Activated CD8-positive, alpha-beta memory T cell treated with anti-CD3 and anti-CD28 coated beads, Interleukin-2, amount 10 ng/mL, durations not matched to agents 7 days and 5 days (primary cell): Measurements from ENCODE around the gene DHRS1. TPM values are rescaled to one million over a fixed set of nuclear protein-coding genes. Genes with fewer than 3 reads are reported as not detected.
"Not testable (repeated sequence)": the region's sequence is repeated elsewhere in the genome, so short reads cannot be mapped to it uniquely, and the experiment has no call there.

Experiments
- ATAC-seq: fragments of 150-1000 bp; cut with Tn5 transposase; one replicate; pipeline ENCODE4 v1.10.0; 2021; ENCODE audit warnings: moderate library complexity
- CTCF ChIA-PET: fragments of 350-600 bp; sonication (Branson Sonifier 250); formaldehyde crosslinking; loops from one replicate; lab custom pipeline; 2021; ENCODE audit warnings: antibody characterized with exemption; lab: Charles Lee
- DNase-seq: peaks from one replicate; pipeline ENCODE4 v3.0.0-alpha.2; 2020
- H3K27ac Mint-ChIP-seq: one replicate; pipeline ENCODE4 v1.8.0; 2021; ENCODE audit warnings: mild to moderate bottlenecking, mixed read lengths
- H3K27me3 Mint-ChIP-seq: one replicate; pipeline ENCODE4 v1.8.0; 2021; ENCODE audit warnings: mixed read lengths
- H3K36me3 Mint-ChIP-seq: one replicate; pipeline ENCODE4 v1.8.0; 2021; ENCODE audit warnings: mild to moderate bottlenecking, mixed read lengths
- H3K4me1 Mint-ChIP-seq: one replicate; pipeline ENCODE4 v1.8.0; 2021; ENCODE audit warnings: mixed read lengths
- H3K4me3 Mint-ChIP-seq: one replicate; pipeline ENCODE4 v1.8.0; 2021; ENCODE audit warnings: mild to moderate bottlenecking, moderate library complexity, mixed read lengths
- H3K9me3 Mint-ChIP-seq: one replicate; pipeline ENCODE4 v1.8.0; 2022; ENCODE audit warnings: low read depth, mixed read lengths
- total RNA-seq, 2 experiments: library from RNA; stranded (reverse); gene quantifications; one replicate each; pipeline ENCODE4 v1.2.3, GENCODE V29; 2021

DHRS1 gene
- total RNA-seq, 2 experiments from 2014 or later = 14.2 to 26.5 TPM

- CTCF ChIA-PET = interaction anchor here (1.6 to 25.2 kb wide), 3 partner anchors 24 to 94 kb away, joined by 5 to 854 read pairs (median 19); partner anchors contain the start of genes CBLN3, KHNYN, LTB4R and LTB4R2
- H3K36me3 Mint-ChIP-seq = peaks cover 21% of the 10 kb centered on the region
- H3K27ac Mint-ChIP-seq = no peak overlapping the region
- peaks cover 58% of the 10 kb centered on the region for H3K4me1 Mint-ChIP-seq
- H3K4me3 Mint-ChIP-seq = no peak overlapping the region
- no peaks in the 10 kb centered on the region for H3K9me3 Mint-ChIP-seq
- DNase-seq (no peak), ATAC-seq (no peak)
- peaks cover 34% of the 10 kb centered on the region for H3K27me3 Mint-ChIP-seq
Measured at GRCh38 chr14:24335461-24336171, 36.0 kb upstream of the DHRS1 start.

DNA sequence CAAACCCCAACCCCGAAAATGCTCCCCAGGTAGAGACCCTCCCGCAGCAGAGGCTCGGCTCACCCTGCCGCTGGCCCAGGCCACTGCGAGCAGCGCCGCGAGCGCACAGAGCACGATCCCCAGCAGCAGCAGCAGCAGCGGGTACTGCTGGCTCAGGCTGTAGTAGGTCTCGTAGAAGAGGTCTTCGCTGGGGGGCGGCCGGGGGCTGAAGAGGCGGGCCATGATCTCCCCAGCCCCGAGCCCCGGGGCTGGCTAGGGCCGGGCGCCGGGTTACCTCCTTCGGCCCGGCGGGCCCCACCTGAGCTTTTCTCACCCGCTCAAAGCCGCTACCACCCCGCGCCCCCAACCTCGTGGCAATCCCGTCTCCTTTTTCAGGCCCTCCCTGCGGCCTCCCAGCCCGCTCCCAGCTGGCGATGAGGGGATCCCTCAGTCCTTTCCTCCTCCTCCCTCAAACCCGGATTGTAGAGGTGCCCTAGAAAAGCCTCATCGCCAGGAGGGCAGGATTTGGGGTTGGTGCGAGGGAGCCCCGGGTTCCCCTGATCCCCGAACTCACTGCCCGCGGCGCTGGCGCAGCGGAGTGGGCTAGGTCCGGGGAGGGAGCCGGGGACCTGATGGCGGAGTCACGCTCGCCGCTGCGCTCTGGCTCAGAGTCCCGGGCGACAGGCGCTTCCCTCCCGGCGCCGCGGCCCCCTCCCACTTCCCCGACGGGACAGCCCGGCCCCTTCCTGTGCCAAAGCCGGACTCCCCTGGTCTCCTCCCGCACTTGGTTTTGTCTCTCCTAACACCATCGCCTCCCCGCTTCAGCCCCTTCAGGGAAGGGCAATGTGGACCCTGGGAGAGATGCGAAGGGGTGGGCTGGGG, 35.1 kb upstream of the DHRS1 start, which contains the start of gene ADCY4:
TSS of gene ADCY4 (minus strand) at position 641 of the 861 bp plus-strand sequence. CDS start at position 222, 419 bp downstream.
- CTCF ChIA-PET = interaction anchor here (1.0 to 25.2 kb wide), 11 partner anchors 15 to 107 kb away, joined by 3 to 854 read pairs (median 17); partner anchors contain the start of genes CBLN3, CIDEB, KHNYN and LTB4R

GRCh38 chr14:24332268-24332993, 32.9 kb upstream of the DHRS1 start:
- Mint-ChIP-seq H3K36me3 (peaks cover 12% of the 10 kb centered on the region), H3K27me3 (peaks cover 38% of the 10 kb centered on the region), H3K9me3 (no peaks in the 10 kb centered on the region), H3K27ac (peak overlapping the region; percentile 82), H3K4me1 (peaks cover 65% of the 10 kb centered on the region), H3K4me3 (peak overlapping the region; percentile 73)
- DNase-seq (peak; percentile 92), ATAC-seq (peak; percentile 66)
- CTCF ChIA-PET = interaction anchor here (0.8 to 25.2 kb wide), 31 partner anchors 8 to 360 kb away, joined by 3 to 854 read pairs (median 8); partner anchors contain the start of genes CBLN3, CHMP4A, CIDEB and DHRS1

More for the DNA sequence above, 35.1 kb upstream of the DHRS1 start, which contains the start of gene ADCY4:
- Mint-ChIP-seq H3K4me3 (peak within 1 kb of the TSS; percentile 45), H3K27ac (no peak within 1 kb of the TSS), H3K4me1 (peaks cover 62% of the 10 kb centered on the region), H3K27me3 (peaks cover 38% of the 10 kb centered on the region), H3K36me3 (peaks cover 21% of the 10 kb centered on the region), H3K9me3 (no peaks in the 10 kb centered on the region)
- no peak for ATAC-seq
- no peak for DNase-seq

DNA sequence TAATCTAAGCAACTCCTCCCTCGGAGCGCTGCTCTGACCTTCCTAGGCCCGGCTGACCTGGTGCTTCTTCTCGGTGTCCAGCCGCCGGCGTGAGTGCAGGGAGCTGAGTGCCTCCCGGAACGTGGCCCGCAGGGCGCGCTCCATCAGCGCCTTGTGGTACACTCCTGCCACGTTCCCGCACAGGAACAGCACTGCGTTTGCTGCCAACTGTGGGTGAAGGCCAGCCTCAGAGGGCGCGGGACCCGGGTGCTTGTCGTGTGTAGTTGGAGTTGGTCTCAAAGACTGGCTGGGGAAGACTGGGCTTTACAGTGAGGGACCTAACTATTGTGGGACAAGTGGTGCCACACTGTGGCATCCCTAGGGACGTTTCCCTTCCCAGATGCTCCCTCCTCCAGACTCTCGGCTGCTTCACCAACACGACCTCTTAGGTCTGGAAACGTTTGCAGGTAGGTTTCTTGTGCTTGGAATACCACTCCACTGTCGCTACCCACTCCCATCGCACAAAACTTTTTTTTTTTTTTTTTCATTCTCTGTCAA, 32.2 kb upstream of the DHRS1 start:
- CTCF ChIA-PET = interaction anchor here (0.8 to 25.2 kb wide), 18 partner anchors 9 to 110 kb away, joined by 3 to 854 read pairs (median 10); partner anchors contain the start of genes CBLN3, CIDEB, DHRS1 and KHNYN
- DNase-seq (no peak), ATAC-seq (no peak)
- Mint-ChIP-seq H3K4me1 (peaks cover 72% of the 10 kb centered on the region), H3K36me3 (peaks cover 9% of the 10 kb centered on the region), H3K9me3 (no peaks in the 10 kb centered on the region), H3K4me3 (peak overlapping the region; percentile 73), H3K27me3 (peaks cover 38% of the 10 kb centered on the region), H3K27ac (peak overlapping the region; percentile 82)

DNA sequence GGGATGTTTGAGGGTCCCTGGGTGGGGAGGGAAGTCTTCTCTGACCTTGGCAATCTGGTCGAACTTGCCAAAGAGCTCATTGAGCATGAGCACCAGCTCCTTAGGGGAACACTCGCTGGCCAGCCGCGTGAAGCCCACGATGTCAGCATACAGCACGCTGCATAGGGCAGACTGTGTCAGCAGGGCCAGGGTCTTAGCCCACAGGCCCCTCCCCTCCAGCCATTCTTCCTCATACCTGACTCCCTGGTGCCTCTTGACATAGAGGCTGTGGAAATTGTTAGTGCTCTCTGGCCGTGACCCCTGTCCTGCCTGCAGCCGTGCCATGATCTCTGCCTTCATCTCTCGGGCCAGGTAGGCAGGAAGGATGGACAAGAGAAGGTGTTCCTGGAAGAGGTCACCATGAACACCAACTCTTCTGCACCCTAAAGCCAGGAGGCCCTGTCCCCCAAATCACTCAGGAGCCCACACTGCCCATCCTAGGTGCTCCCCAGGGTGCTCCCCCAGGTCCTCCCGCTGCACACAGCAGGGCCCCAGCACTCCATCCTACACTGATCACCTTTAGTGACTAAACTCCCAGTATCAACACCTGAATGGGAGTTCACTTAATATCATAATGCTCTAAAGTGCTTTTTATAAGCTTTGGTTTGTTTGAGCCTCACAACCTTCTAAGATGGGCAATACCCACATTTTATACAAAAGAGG, 31.5 kb upstream of the DHRS1 start:
- H3K27ac Mint-ChIP-seq = no peak overlapping the region

GRCh38 chr14:24329736-24330135, 30.2 kb upstream of the DHRS1 start:
- Mint-ChIP-seq H3K27me3 (peaks cover 32% of the 10 kb centered on the region), H3K27ac (peak overlapping the region; percentile 65), H3K4me3 (peak overlapping the region; percentile 9), H3K36me3 (no peaks in the 10 kb centered on the region), H3K4me1 (peaks cover 67% of the 10 kb centered on the region), H3K9me3 (no peaks in the 10 kb centered on the region)
- CTCF ChIA-PET = interaction anchor here (0.8 to 25.2 kb wide), 7 partner anchors 9 to 216 kb away, joined by 3 to 854 read pairs (median 5); partner anchors contain the start of genes CBLN3, CIDEB, KHNYN and LTB4R
- peak; percentile 94 for DNase-seq
- ATAC-seq = peak; percentile 71

More for the DNA sequence above, 31.5 kb upstream of the DHRS1 start:
- DNase-seq (no peak), ATAC-seq (no peak)
- H3K4me3 Mint-ChIP-seq = no peak overlapping the region
- peaks cover 72% of the 10 kb centered on the region for H3K4me1 Mint-ChIP-seq
- CTCF ChIA-PET = interaction anchor here (1.0 to 25.2 kb wide), 10 partner anchors 9 to 110 kb away, joined by 3 to 854 read pairs (median 12); partner anchors contain the start of genes CBLN3, CIDEB, KHNYN and LTB4R
- H3K27me3 Mint-ChIP-seq = peaks cover 38% of the 10 kb centered on the region
- H3K9me3 Mint-ChIP-seq = no peaks in the 10 kb centered on the region
- H3K36me3 Mint-ChIP-seq = peaks cover 8% of the 10 kb centered on the region

DNA sequence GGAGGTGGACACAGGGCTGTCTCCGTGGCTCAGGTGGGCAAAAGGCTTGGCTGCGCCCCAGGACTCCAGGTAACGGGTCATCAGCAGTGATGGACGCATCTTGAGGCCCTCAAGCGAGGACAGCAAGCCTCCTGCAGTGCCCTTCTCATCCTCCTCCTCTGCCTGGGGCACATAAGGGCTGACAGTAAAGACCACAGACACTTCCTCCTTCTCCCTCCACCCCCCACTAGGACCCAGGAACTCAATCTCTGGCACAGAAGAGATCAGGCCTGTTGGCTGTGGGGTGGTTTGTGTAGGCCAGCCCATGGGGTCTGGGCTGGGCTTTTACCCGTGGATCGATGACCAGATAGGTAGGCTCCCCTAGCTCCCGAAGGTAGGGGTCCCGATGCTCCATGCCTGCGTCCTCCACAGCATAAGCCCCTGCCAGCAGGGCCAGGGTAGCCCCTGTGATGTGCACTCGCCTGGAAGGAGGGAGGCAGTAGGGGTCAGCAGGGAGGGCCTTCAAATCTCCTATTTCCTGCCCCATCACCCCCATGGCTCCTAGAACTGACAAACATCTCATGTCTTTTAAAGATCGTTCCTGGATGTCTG, 29.6 kb upstream of the DHRS1 start:
- Mint-ChIP-seq H3K9me3 (no peaks in the 10 kb centered on the region), H3K27ac (peak overlapping the region; percentile 65), H3K36me3 (no peaks in the 10 kb centered on the region), H3K4me3 (no peak overlapping the region), H3K27me3 (peaks cover 28% of the 10 kb centered on the region), H3K4me1 (peaks cover 63% of the 10 kb centered on the region)
- ATAC-seq (no peak), DNase-seq (no peak)
- CTCF ChIA-PET = interaction anchor here (0.8 to 25.2 kb wide), 8 partner anchors 10 to 215 kb away, joined by 3 to 854 read pairs (median 4); partner anchors contain the start of genes CBLN3, CIDEB, DHRS1 and KHNYN

GRCh38 chr14:24327914-24328313, 28.3 kb upstream of the DHRS1 start:
- Mint-ChIP-seq H3K27me3 (peaks cover 19% of the 10 kb centered on the region), H3K4me1 (peaks cover 54% of the 10 kb centered on the region)
- not testable (repeated sequence) for H3K36me3 Mint-ChIP-seq, H3K9me3 Mint-ChIP-seq, H3K4me3 Mint-ChIP-seq, H3K27ac Mint-ChIP-seq, ATAC-seq
- CTCF ChIA-PET = interaction anchor here (1.2 to 25.2 kb wide), 5 partner anchors 18 to 102 kb away, joined by 3 to 854 read pairs (median 112); partner anchors contain the start of genes CBLN3, CIDEB, DHRS1 and KHNYN
- DNase-seq = peak; percentile 57

DNA sequence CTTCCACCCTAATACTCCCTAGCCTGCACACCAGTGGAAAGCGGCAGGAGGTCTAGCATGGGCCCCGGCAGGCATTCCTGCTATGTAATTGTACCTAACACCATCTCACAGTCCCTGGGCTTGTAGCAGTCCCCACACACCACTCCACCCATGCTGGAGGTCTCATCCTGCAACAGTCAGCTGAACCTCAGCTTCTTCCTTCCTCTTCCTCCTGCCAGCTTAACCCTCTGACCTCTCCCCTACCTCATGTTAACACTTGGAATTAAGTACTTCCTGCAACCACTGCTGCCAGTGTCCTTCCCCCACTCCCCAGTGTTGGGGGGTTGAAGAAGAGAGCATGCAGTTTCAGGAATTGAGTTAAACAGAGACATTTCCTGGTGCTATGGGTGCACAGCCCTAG, 27.7 kb upstream of the DHRS1 start:
- ATAC-seq (no peak), DNase-seq (no peak)
- Mint-ChIP-seq H3K4me1 (peaks cover 50% of the 10 kb centered on the region), H3K4me3 (no peak overlapping the region), H3K27ac (peak overlapping the region; percentile 77), H3K36me3 (no peaks in the 10 kb centered on the region), H3K27me3 (peaks cover 15% of the 10 kb centered on the region), H3K9me3 (no peaks in the 10 kb centered on the region)
- CTCF ChIA-PET = interaction anchor here (1.1 to 25.2 kb wide), 5 partner anchors 11 to 103 kb away, joined by 6 to 854 read pairs (median 112); partner anchors contain the start of genes CBLN3, CIDEB, KHNYN and LTB4R

DNA sequence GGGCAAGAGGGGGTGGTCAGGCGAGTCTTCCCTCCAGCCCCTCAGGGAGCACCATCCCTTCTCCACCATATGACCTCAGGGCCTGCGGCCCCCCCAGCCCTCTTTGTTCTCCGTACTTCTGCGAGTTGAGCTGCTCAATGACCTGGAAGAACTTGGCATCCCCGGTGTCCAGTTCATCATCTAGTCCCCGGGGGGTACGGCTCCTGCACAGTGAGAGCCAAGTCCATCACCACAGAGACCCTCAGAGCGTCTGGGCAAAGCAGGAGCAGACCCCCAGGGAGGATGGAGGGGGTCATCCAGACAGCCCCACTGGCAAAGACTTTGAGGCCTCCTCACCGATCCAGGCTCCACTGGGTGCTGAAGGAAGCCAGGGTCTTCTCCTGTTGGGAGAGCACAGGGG, 26.4 kb upstream of the DHRS1 start:
- Mint-ChIP-seq H3K9me3 (no peaks in the 10 kb centered on the region), H3K36me3 (no peaks in the 10 kb centered on the region)
- no peak for ATAC-seq

GRCh38 chr14:24325041-24325530, 25.5 kb upstream of the DHRS1 start:
- H3K27me3 Mint-ChIP-seq = peaks cover 4% of the 10 kb centered on the region
- no peaks in the 10 kb centered on the region for H3K36me3 Mint-ChIP-seq
- CTCF ChIA-PET = interaction anchor here (1.0 to 25.2 kb wide), 6 partner anchors 9 to 105 kb away, joined by 3 to 854 read pairs (median 6); partner anchors contain the start of genes CBLN3, CIDEB, KHNYN and LTB4R
- H3K4me1 Mint-ChIP-seq = peaks cover 33% of the 10 kb centered on the region
- DNase-seq = no peak
- ATAC-seq = no peak
- no peaks in the 10 kb centered on the region for H3K9me3 Mint-ChIP-seq
- H3K4me3 Mint-ChIP-seq = no peak overlapping the region
- H3K27ac Mint-ChIP-seq = no peak overlapping the region

More for the DNA sequence above, 26.4 kb upstream of the DHRS1 start:
- CTCF ChIA-PET = interaction anchor here (1.0 to 25.2 kb wide), 3 partner anchors 16 to 104 kb away, joined by 3 to 854 read pairs (median 148); partner anchors contain the start of genes CBLN3, CIDEB, KHNYN and LTB4R
- peaks cover 7% of the 10 kb centered on the region for H3K27me3 Mint-ChIP-seq
- H3K4me3 Mint-ChIP-seq = no peak overlapping the region
- no peak overlapping the region for H3K27ac Mint-ChIP-seq
- H3K4me1 Mint-ChIP-seq = peaks cover 37% of the 10 kb centered on the region
- DNase-seq = no peak
